MV-4-11 (cell line): Measurements from ENCODE around the gene BTF3L4.
A peak's percentile ranks its signal among the peaks of the same experiment; 100 is the strongest.
"Not testable (repeated sequence)": the region's sequence is repeated elsewhere in the genome, so short reads cannot be mapped to it uniquely, and the experiment has no call there.

Experiments used
- DNase-seq: peaks from one replicate; lab custom pipeline; 2025; lab: John Stamatoyannopoulos, UW

Gene BTF3L4

DNA sequence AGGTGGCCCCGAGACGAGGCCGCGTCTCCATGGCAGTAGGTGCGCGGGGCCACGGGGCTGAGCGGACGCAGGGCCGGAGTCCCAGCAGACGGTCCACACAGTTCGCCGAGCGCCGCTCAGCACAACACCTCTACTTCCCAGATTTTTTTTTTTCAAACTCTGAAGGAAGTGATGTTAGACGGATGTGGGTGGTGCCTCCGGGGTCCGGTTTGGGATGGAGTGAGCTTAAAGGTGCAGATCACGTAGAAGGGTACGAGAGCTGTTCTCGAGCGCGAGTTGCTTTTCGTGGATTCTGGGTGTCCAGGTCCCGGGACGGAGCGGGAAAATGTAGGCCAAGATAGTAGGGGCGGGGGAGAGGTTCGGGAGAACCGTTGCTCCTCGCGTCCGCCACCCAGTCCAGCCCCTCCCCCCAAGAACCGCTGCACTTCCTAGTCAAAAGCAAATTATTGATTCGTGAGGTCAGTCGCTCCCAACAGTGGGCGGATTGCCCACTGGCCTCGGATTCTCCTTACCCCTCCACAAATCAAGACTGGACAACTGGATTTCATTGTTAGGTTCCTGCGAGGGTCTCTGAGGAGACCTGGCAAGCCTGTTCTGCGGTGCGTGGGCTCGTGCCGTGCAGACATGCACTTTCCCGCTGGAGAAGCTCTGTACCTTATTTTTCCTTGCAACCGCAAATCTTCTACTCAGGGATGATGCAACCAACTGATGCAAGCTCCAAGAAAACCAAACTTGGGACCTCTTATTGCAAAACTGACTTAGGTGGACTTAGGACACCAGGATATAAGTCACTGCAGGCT lies 829 bp upstream of the BTF3L4 start, which contains the start of gene TXNDC12:
Gene TXNDC12 (minus strand): TSS at position 126 of the 800 bp plus-strand sequence. CDS start 95 bp downstream, at position 31.
- DNase-seq, result peak; percentile 90

DNA sequence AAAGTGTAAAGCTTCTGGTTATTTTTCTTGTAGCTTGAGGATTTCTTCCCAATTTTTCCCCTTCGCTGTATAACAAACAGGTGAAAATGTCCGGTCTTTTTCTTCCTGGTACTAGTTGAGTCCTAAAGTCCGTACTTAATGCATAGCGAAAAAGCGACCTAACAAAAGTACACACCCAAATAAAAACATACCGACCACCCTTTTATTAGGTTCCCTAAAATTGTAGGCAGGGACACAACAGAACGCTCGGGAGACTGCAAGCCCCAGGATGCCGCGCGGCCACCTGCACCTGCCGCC lies 281 bp upstream of the BTF3L4 start:
- DNase-seq, result no peak

DNA sequence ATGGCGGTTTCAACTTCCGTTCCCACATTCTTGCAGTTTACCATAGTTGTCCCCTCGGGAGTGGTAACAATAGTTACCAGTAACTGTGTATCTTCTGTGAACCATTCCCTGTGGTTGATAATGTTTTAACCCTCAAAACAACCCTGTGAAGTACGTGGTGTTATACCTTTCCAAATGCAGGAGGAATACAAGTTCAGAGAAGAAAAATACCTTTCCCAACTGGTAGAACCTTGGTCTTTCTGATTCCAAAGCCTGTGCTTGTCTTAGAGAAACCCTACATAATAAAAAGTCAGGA lies 789 bp downstream of the BTF3L4 start:
- no peak for DNase-seq

DNA sequence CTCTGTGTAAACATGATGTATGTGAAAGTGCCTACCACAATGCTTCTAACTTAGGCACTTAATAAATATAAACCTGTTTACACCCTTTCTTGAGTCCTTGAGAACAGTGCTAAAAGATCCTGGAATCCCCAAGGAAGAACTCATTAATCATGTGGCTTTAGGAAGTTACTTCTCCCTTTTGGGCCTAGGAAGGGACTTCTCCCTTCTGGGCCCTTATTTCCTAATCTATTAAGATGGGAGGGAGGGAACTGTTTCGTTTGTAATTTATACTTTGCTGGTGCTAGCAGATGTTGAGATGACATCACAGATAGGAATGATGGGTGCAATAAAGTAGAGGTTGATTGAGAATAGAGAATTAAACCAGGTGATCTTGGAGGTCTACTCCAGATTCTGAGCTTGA lies 1.2 kb downstream of the BTF3L4 start:
- peak; percentile 59 for DNase-seq

DNA sequence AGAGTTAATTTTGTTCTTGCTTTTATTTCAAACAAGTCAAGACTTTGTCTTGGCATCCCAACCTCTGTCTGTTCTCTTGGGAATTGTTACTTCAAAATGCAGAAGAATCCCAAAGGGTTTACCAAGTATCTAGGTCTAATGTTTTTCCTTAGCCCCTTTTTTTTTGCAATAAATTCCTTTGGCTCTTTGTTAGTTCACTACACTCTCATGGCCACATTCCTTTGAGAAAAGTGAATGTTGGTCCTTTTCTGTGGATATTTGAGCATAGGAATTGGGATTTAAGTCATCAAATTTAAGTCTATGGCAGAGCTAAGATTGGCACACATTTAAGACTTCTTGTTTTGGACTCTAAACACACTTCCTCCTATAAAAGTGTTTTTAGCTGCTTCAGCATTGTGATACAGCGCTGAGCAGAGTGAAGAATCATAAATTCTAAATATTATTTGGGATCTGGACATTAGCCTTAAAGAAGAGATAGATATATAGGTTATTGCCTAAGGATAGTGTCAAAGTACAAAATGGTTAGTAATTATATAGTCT lies 1.9 kb downstream of the BTF3L4 start:
- no peak for DNase-seq

DNA sequence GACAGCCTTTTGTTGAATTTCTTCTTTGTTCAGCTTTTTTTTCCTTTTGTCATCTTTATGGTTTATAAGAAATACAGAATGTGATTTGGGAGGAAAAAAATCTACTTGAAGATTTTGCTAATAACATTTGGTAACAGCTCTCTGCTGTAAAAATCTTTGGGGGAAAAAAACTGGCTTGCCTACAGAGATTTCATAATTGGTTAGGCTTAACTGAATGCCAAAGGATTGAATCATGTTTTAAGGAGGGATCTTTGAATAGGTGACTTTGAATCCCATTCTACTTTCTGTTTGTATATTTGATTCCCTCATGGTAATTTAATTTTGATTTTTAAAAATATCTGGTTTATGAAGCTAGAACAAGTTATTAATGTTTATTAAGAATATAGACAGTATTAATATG lies 3.2 kb downstream of the BTF3L4 start:
- no peak for DNase-seq

DNA sequence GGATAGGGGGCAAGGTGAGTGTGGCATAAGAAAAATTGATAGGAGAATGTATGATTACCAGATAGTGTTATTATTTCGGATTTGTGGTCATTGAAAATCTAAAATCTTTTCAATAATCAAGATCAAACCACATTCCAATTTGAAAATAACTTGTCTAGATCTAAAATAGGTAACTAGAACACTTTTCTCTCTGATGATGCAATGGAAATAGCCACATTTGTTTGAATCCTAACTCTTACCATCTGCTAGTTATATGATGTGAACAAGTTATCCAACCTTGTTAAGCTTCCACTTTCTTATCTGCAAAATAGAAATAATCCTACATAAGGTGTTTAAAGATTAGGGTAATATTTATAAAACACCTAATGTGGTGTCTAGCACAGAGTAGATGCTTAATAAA lies 3.8 kb downstream of the BTF3L4 start:
- DNase-seq, result no peak

DNA sequence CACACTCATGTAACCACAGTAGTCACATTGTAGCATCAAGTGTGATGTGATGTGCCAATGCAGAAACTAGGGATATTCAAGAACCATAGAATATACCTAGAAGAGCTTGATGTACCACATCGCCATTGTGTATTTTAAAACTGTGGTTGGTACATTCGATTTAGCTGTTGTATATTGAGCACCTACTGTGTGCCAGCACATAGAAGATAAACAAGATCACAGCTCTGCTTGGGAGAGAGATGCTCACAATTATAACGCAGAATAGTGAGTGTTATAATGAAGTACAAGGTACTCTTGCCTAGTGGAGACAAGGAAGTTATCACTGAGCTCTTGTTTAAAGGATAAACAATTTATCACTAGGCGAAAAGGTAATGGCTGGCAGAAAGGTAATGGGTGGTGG lies 4.7 kb downstream of the BTF3L4 start:
- DNase-seq, result no peak

DNA sequence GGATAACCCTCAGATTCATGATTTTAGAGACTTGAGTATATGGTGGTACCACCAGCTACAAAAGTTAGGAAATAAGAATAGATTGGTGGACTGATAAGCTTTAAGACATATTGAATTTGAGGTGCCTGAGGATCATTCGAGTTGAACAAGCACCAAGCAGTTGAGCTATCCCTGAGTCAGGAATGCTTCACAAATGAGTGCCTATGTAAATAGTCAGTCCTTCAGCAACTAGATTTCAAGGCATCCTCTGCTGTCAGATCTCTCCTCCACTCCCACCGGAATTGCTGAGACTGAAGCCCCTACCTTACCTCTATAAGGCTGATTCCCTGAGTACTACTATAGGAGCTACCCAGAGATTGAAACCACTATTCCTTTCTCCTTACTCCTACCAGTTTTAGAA lies 7.1 kb downstream of the BTF3L4 start:
- no peak for DNase-seq

DNA sequence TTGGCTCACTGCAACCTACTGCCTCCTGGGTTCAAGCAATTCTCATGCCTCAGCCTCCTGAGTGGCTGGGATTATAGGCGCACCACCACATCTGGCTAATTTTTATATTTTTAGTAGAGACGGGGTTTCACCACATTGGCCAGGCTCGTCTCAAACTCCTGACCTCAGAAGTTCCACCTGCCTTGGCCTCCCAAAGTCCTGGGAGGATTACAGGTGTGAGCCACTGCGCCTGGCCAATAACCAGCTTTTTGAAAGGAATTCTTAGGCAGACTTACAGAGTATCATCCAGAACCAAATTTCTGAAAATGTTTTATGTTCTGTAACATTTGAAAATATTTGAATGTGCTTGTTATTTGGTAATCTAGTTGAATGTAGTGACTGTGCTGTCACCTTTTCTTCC lies 14.6 kb downstream of the BTF3L4 start:
- DNase-seq, result no peak

DNA sequence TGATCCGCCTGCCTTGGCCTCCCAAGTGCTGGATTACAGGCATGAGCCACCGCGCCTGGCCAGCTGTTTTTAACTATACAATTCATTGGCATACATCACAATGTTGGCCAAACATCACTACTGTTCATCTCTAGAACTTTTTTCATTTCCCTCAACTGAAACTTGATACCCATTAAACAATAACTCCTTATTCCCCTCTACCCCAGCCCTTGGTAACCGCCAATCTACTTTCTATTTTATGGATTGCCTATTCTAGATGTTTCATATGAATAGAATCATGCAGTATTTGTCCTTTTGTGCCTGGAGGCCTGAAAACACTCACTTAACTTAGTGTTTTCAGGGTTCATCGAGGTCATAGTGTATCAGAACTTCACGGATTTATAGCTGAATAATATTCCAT lies 16.2 kb downstream of the BTF3L4 start:
- no peak for DNase-seq

DNA sequence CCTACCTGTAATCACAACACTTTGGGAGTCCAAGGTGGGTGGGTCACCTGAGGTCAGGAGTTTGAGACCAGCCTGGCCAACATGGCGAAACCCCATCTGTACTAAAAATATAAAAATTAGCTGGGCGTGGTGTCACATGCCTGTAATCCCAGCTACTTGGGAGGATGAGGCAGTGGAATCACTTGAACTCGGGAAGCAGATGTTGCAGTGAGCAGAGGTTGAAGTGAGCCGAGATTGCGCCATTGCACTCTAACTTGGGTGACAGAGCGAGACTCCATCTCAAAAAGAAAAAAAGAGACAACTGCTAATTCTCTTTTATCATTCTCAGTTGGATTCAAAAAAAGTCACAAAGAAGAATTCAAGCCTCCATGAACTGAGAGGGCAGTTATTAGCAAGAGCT lies 21.2 kb downstream of the BTF3L4 start:
- not testable (repeated sequence) for DNase-seq

DNA sequence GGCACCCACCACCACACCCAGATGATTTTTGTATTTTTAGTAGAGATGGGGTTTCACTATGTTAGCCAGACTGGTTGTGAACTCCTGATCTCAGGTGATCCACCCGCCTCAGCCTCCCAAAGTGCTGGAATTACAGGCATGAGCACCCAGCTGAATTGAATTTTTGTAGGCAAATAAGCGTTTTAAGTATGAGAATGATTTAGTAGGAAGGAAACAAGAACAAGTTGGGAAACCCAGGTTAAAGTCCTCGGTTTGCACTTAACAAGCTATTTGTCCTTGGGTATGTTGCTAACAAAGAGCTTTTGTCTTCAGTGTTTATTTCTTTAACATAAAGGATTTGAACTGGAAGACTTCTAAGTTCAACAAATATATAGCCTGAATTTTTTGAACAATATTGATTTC lies 23.9 kb downstream of the BTF3L4 start:
- DNase-seq, result no peak

DNA sequence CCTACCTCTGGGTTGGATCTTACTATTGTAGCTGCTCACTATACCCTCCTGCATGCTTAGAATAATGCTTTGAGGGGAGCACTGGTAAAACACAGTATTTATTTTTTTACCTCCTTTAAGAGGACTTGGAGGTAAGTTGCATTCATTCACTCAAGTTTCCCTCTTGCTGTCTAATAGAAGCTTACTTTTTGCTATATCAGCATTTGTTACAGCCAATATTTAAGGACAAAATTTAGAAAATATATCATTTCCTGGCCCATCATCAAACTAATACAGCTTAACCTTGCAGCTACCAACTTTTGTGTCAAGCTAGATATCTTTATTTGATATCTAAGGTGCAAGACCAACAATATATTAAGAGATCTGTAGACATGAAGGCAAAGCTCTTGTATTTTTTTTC lies 31.8 kb downstream of the BTF3L4 start:
- DNase-seq, result not testable (repeated sequence)

DNA sequence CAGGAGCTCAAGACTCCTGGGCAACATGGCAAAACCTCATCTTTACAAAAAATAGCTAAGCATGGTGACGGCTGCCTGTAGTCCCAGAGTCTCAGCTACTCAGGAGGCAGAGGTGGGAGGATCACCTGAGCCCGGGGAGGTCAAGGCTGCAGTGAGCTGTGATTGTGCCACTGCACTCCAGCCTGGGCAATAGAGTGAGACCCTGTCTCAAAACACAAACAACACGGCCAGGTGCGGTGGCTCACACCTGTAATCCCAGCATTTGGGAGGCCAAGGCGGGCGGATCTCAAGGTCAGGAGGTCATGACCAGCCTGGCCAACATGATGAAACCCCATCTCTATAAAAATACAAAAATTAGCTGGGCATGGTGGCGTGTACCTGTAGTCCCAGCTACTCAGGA lies 38.2 kb downstream of the BTF3L4 start:
- DNase-seq, result not testable (repeated sequence)

DNA sequence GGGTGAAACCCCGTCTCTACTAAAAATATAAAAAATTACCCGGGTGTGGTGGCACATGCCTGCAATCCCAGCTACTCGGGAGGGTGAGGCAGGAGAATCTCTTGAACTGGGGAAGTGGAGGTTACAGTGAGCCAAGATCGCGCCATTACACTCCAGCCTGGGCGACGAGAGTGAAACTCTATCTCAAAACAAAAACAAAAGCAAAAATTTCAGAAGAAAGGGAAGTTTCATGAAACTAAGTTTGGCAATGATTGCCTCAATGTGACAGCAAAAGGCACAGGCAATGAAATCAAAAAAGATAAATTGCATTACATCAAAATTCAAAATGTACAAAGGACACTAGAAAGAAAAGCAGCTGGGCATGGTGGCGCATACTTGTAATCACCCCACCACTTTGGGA lies 40.1 kb downstream of the BTF3L4 start:
- DNase-seq, result peak; percentile 41

DNA sequence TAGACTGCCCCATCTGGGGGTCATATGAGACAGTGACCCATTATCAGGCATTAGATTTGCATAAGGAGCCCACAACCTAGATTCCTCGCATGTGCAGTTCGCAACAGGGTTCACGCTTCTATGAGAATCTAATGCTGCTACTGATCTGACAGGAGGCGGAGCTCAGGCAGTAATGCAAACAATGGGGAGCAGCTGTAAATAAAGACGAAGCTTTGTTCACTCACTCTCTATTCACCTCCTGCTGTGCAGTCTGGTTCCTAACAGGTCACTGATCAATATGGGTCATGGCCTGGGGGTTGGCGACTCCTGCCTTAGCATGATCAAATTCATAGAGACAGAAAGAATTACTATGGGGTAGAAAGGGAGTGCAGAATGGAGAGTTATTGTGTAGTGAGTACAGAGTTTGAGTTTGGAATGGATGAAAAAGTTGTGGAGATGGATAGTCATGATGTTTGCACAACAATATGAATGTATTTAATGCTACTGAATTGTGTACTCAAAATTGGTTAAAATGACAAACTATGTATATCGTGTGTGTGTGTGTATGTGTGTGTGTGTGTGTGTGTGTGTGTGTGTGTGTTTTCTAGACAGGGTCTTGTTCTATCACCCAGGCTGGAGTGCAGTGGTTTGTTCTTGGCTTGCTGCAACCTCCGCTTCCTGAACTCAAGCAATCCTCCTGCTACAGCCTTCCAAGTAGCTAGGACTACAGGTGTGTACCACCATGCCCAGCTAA lies 42.2 kb downstream of the BTF3L4 start:
- no peak for DNase-seq

DNA sequence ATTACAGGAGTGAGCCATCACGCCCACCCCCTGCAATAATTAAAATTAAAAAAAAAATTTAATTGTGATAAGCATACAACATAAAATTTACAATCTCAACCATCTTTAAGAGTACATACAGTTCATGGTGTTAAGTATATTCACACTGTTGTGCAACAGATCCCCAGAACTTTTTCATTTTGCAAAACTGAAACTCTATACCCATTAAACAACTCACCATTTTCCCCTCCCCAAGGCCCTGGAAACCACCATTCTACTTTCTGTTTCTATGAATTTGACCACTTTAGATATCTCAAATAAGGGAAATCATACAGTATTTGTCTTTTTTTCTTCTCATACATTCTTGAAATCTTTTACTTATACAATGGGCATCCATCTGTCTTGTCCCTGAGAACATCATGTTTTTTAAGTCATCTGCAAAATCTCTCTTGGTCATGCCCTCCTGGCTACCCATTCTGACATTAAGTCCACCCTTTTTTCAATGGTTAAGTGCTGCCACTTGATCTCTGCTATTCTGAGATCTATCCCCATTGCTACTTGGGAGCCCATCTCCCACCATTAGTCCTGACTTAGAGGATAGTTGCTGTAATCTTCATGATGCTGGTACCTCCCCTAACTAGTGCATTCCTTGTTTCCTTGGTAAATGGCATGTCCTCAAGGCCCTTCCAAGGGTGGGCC lies 46.4 kb downstream of the BTF3L4 start:
- peak; percentile 64 for DNase-seq

DNA sequence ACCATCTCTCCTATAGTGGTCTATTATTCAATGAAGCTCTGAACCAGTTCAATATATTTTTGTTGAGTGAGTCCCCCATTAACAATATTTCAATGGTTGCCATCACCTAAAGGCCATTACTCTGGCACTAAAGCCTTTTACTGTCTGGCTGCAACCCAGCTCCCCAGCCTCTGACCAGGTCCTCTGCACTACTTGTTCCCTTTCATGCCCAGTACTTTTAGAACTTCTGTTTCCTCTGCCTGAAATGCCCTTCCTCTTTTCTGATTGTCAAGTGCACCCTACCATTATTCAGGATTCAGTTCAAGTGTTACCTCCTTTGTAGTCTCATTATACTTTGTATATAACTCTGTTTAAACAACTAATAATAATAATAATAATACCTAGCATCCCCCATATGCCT lies 55.4 kb downstream of the BTF3L4 start:
- DNase-seq, result peak; percentile 46

DNA sequence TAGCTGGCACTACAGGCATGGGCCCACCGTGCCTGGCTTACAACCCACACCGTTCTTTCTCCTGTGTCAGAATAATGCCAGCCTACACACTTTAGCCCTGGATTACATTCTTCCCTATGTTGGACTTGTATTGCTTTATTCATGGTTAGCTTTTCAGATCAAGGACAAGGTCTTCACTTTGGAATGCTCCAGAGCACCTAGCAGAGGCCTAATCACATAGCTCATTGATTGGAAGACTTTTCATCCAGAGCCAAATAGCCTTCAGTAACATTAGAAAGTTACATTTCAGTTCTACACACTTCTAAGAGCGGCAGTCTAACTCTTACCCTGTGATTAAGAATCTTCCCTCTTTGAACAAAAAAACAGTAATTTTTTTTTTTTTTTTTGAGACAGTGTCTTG lies 56.4 kb downstream of the BTF3L4 start:
- no peak for DNase-seq

DNA sequence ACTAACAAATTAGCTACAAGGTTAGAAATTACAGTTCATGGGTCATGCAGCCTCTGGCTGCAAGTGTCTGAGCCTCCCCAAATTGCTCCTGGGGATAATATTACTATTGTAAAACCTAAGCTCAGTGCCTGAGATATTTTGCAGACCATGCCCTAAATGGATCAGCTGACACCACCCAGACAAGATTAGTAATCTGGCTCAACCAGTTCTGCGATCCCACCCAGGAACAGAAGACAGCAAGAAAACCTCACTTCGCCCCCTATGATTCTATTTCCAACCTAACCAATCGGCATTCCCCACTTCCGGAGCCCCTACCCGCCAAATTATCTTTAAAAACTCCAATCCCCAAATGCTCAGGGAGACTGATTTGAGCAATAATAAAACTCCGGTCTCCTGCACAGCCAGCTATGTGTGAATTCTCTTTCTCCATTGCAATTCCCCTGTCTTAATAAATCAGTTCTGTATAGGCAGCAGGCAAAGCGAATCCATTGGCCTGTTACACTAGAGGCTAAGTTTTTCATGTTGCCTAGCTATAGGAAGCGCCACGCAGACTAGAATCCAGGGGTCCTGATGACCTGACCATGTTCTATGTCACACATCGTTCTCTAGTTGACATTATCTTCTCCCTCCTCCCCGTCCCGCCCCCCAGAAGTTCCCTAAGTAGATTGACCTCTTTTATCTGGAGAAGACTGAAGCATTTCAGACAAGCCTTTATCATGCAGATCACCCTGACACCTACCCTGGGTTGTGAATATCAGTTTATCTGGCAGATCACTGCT lies 63.4 kb downstream of the BTF3L4 start:
- no peak for DNase-seq

DNA sequence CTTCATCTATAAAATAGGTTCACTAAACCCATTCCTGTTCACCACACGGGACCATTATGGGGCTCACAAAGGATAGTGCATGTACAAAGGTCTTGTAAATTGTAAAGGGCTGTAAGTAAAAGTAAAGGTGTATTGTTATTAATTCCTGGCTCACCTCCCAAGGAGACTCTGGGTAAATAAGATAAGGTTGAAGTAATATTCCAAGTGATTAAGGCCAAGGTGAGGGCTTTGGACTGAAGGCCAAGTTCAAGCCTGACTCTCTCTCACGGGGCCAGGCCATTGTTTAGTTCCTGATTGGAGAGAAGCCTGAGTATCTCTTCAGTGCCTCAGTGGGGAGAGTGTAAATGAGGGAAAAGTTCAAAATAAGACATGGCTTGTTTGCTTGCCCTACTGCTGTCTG lies 66.3 kb downstream of the BTF3L4 start:
- no peak for DNase-seq
